Fibroblast of pulmonary artery (primary cell): ENCODE results near the gene ZMYM2.
"Not testable (repeated sequence)": the region's sequence is repeated elsewhere in the genome, so short reads cannot be mapped to it uniquely, and the experiment has no call there.

Source experiments
- DNase-seq: peaks from one replicate; pipeline ENCODE4 v3.0.0-alpha.2; 2010; ENCODE audit warnings: low read depth
- H3K4me3 ChIP-seq: replicated peaks from 2 replicates; pipeline ENCODE4 v1.5.1; 2011; ENCODE audit warnings: low read depth, mild to moderate bottlenecking, control low read depth, low read length, moderate library complexity
- TF ChIP-seq, protein P1 (sequence below): IDR thresholded peaks from 2 replicates; pipeline ENCODE4 v1.5.1; 2011; ENCODE audit warnings: mild to moderate bottlenecking, control low read depth, low read length, inconsistent platforms; ENCODE audit errors: missing control alignments

The ZMYM2 gene

DNA sequence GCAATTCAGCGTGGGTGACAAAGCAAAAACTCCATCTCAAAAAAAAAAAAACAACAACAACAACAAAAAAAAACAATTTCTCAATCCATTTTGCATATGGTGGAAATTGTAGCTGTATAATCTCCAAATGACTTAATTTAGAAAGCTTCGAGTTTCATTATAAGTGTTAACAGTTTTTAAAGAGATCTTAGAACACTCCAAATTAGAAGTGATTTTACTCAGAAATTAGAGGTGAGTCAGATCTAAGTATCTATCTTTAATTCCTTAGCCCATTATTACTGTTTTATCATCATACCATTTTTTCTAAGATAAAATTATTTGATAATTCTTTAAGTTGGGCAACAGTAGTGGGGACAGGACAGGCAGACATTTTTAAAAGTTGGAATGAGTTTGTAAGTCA lies 60.5 kb downstream of the ZMYM2 start:
- TF ChIP-seq, protein P1, sequence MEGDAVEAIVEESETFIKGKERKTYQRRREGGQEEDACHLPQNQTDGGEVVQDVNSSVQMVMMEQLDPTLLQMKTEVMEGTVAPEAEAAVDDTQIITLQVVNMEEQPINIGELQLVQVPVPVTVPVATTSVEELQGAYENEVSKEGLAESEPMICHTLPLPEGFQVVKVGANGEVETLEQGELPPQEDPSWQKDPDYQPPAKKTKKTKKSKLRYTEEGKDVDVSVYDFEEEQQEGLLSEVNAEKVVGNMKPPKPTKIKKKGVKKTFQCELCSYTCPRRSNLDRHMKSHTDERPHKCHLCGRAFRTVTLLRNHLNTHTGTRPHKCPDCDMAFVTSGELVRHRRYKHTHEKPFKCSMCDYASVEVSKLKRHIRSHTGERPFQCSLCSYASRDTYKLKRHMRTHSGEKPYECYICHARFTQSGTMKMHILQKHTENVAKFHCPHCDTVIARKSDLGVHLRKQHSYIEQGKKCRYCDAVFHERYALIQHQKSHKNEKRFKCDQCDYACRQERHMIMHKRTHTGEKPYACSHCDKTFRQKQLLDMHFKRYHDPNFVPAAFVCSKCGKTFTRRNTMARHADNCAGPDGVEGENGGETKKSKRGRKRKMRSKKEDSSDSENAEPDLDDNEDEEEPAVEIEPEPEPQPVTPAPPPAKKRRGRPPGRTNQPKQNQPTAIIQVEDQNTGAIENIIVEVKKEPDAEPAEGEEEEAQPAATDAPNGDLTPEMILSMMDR, result no peak
- DNase-seq, result no peak
- H3K4me3 ChIP-seq, result no peak overlapping the region

DNA sequence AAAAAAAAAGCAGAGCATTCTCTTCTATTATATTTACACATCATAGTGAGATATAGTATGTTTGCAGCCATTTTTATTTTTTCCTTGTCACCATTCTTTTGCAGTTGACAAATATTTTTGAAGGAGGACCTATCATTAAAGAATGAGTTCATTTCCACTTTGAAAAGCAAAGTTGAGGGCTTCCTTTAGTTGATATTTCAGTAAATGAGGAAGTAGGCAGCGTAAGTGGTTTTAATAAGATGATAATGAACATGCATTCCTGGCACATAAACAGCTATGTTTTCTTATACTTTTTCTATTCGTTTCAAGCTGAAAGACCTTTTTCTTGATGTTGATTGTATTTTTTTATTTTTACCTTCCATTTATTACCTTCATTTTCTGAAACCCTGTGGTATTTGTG lies 66.2 kb downstream of the ZMYM2 start:
- no peak for DNase-seq
- H3K4me3 ChIP-seq, result no peak overlapping the region
- TF ChIP-seq, protein P1, result no peak

DNA sequence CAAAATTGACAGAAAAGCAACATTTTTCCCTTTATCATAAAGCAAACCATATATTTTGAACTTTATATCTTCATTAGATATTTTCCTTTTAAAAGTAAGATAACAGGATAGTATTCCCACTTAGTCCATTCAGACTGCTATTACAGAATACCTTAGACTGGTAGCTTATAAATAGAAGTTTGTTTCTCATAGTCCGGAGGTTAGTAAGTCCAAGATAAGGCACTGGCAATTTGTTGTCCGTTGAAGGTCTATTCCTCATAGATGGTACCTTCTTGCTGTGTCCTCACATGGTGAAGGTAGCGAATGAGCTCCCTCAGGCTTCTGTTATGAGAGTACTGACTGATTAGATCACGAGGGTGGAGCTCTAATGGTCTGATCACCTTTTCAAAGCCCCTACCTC lies 70.4 kb downstream of the ZMYM2 start:
- H3K4me3 ChIP-seq, result no peak overlapping the region
- no peak for DNase-seq
- TF ChIP-seq, protein P1, result no peak

DNA sequence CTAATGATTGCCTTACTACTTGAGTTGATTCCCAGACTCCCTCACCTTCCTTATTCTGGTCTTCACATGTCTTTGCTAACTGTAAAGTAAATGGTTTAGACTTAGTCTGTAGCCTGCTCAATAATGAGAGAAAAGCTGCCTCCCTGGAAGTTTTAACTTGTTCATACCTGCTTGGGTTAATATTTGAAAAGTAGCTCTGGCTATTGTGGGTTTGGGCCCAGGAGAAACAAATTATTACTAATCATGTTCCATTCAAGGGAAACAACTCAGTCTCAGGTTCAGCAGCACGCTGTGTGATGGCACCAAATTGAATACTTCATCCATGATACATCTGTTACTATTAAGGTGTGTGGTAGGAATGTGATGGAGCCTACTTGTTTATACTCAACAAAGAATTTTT lies 75.0 kb downstream of the ZMYM2 start:
- H3K4me3 ChIP-seq, result no peak overlapping the region
- TF ChIP-seq, protein P1, result no peak
- DNase-seq, result no peak

DNA sequence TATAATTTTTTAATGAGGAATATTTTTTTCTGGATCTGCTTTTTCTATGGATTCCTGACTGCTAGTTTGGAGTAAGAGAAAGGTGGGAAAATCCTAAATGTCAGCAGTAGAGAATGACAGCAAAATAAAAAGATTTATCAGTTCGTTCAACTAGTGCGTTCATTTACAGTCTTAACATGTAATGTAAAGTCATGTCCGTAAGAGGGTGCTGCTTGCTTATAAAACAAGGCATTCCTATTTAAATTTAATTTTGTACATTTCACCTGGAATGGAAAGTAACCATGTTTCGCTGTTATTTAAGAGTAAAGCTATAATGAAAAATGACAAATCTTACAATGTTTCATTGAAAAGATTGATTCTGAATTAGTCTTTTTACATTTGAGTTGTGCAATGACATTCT lies 76.6 kb downstream of the ZMYM2 start:
- no peak overlapping the region for H3K4me3 ChIP-seq
- TF ChIP-seq, protein P1, result no peak
- peak; percentile 18 for DNase-seq

DNA sequence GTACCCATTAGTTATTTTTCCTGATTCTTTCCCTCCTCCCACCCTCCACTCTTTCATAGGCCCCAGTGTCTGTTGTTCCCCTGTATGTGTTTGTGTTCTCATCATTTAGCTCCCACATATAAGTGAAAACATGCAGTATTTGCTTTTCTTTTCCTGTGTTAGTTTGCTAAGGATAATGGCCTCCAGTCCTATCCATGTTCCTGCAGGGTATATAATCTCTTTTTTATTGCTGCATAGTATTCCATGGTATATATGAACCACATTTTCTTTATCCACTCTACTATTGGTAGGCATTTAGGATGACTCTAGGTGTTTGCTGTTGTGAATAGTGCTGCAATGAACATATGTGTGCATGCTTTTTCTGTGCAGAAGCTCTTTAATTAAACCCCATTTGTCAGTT lies 79.4 kb downstream of the ZMYM2 start:
- no peak for DNase-seq
- TF ChIP-seq, protein P1, result no peak
- no peak overlapping the region for H3K4me3 ChIP-seq

DNA sequence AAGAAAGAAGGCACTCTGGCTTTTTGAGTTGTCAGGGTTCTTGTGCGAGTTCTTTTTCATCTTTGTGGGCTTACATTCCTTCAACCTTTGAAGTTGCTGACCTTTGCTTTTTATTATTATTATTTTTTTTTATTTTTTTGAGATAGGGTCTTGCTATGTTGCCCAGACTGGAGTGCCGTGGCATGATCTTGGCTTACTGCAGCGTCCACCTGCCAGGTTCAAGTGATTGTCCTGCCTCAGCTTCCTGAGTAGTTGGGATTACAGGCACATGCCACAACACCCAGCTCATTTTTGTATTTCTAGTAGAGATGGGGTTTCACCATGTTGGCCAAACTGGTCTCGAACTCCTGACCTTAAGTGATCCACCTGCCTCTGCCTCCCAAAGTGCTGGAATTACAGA lies 84.1 kb downstream of the ZMYM2 start:
- not testable (repeated sequence) for H3K4me3 ChIP-seq, DNase-seq
